ENCODE measurements around the gene NKAIN2.

DNA sequence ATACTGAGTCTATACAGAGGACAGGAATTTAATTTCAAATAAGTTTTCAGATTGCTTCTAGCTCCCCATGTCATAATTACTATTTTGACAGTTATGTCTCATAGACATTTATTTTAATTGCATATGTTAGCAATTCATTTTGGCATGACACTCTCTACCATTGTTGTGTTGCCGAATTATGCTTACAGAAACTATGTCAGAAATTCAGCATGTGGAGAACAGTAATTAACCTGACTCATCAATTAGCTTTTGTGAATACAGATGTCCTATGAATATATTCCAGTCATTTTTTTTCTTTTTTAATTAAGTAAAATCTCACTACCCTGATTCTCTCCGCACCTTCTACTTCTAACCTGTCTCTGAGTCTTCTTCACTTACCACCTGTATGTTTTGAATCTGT lies 105.1 kb downstream of the NKAIN2 start:
- TF ChIP-seq, protein P1, sequence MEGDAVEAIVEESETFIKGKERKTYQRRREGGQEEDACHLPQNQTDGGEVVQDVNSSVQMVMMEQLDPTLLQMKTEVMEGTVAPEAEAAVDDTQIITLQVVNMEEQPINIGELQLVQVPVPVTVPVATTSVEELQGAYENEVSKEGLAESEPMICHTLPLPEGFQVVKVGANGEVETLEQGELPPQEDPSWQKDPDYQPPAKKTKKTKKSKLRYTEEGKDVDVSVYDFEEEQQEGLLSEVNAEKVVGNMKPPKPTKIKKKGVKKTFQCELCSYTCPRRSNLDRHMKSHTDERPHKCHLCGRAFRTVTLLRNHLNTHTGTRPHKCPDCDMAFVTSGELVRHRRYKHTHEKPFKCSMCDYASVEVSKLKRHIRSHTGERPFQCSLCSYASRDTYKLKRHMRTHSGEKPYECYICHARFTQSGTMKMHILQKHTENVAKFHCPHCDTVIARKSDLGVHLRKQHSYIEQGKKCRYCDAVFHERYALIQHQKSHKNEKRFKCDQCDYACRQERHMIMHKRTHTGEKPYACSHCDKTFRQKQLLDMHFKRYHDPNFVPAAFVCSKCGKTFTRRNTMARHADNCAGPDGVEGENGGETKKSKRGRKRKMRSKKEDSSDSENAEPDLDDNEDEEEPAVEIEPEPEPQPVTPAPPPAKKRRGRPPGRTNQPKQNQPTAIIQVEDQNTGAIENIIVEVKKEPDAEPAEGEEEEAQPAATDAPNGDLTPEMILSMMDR (optimal IDR thresholded peaks at IDR 0.05 in 1 of 3, IDR thresholded peaks at IDR 0.05 in 1 of 3, conservative IDR thresholded peaks at IDR 0.05 in 1 of 3; ENCODE audit: extremely low read depth in 1 of 3, insufficient read depth in 2 of 3, low read length in 3 of 3), result no peak
- TF ChIP-seq EZH2 (IDR thresholded peaks at IDR 0.05; ENCODE audit: low read length), result no peak
